Prostate gland (tissue), 2 donors: ENCODE measurements around the gene SYNE1. TPM values are rescaled to one million over a fixed set of nuclear protein-coding genes. Genes with fewer than 3 reads are reported as not detected.
A peak's percentile ranks its signal among the peaks of the same experiment; 100 is the strongest.

Source experiments
- DNase-seq: peaks from one replicate; pipeline ENCODE4 v3.0.0-alpha.2; 2019; ENCODE audit warnings: low spot score
- H3K27ac ChIP-seq, 2 donors: fragments of 200-600 bp; sonication (generic); 2 replicates each; pipeline ENCODE4 v1.5.1; 2017 to 2019
- H3K27me3 ChIP-seq: fragments of 200-600 bp; sonication (generic); replicated peaks from 2 replicates; pipeline ENCODE4 v1.5.1; 2019; ENCODE audit not compliant: insufficient read depth
- H3K36me3 ChIP-seq, 2 donors: fragments of 200-600 bp; sonication (generic); 1 replicate in 1 of 2; 2 replicates in 1 of 2; pipeline versions ENCODE4 v1.5.1 to v1.8.1; 2017 to 2019
- H3K4me1 ChIP-seq: fragments of 200-600 bp; sonication (generic); replicated peaks from 2 replicates; pipeline ENCODE4 v1.5.1; 2019
- H3K4me3 ChIP-seq, 2 donors: fragments of 200-600 bp; sonication (generic); 2 replicates each; pipeline ENCODE4 v1.5.1; 2017 to 2019
- H3K9me3 ChIP-seq: fragments of 200-600 bp; sonication (generic); 2 replicates; pipeline ENCODE4 v1.5.1; 2017
- CTCF ChIP-seq, 4 experiments: fragments of 200-600 bp in 2 of 4; fragments of 450-650 bp in 2 of 4; sonication (generic) in 2 of 4; IDR thresholded peaks; 1 replicate in 3 of 4; 2 replicates in 1 of 4; pipeline ENCODE4 v1.5.1; 2016 to 2019; ENCODE audit warnings: antibody characterized with exemption in 4 of 4, mild to moderate bottlenecking in 2 of 4, moderate library complexity in 2 of 4
- POLR2A ChIP-seq: fragments of 450-650 bp; IDR thresholded peaks from one replicate; pipeline ENCODE4 v1.6.1; 2016; ENCODE audit warnings: antibody characterized with exemption, mild to moderate bottlenecking
- POLR2AphosphoS5 ChIP-seq: sonication (generic); formaldehyde crosslinking; IDR thresholded peaks from one replicate; pipeline ENCODE4 v1.6.1; 2017; ENCODE audit warnings: antibody characterized with exemption
- WGBS: methylation state at CpG from one replicate; pipeline ENCODE4 v1.1.5; 2018; 5-methylcytosine and 5-hydroxymethylcytosine counted together
- intact Hi-C: fragments of 100-400 bp; cut with DNase I; formaldehyde crosslinking; loops from one replicate; pipeline ENCODE4 v1.14.2; 2022
- total RNA-seq, 2 donors: library from RNA; depleted of rRNA; stranded (reverse); fragments of >200 nt; gene quantifications; one replicate each; pipeline ENCODE4 v1.1.0, GENCODE V29; 2016

Gene SYNE1
- total RNA-seq, 2 donors from 2014 or later: 36.5 to 154 TPM

GRCh38 chr6:152588456-152588855 lies 48.7 kb downstream of the SYNE1 start:
- Histone ChIP-seq H3K27me3 (no peaks in the 10 kb centered on the region), H3K9me3 (no peaks in the 10 kb centered on the region), H3K4me3 (no peak overlapping the region), H3K36me3 (no peaks in the 10 kb centered on the region), H3K27ac (no peak overlapping the region), H3K4me1 (no peaks in the 10 kb centered on the region)
- intact Hi-C loops: no loop called here
- no peak for DNase-seq
- WGBS: 68% methylated on average over 1 of the region's 1 CpG
- no peak for TF ChIP-seq POLR2A
- no peak for TF ChIP-seq POLR2AphosphoS5
- TF ChIP-seq CTCF (IDR thresholded peaks at IDR 0.05): no peak

GRCh38 chr6:152587473-152587872 lies 49.7 kb downstream of the SYNE1 start:
- TF ChIP-seq CTCF (IDR thresholded peaks at IDR 0.05): no peak
- TF ChIP-seq POLR2AphosphoS5: no peak
- TF ChIP-seq POLR2A: no peak
- intact Hi-C loops: no loop called here
- Histone ChIP-seq H3K4me3 (no peak overlapping the region), H3K9me3 (no peaks in the 10 kb centered on the region), H3K27ac (no peak overlapping the region), H3K36me3 (no peaks in the 10 kb centered on the region), H3K27me3 (no peaks in the 10 kb centered on the region), H3K4me1 (no peaks in the 10 kb centered on the region)
- 96% methylated on average over 1 of the region's 1 CpG for WGBS
- no peak for DNase-seq

- DNase-seq: no peak
- Histone ChIP-seq H3K27me3 (no peaks in the 10 kb centered on the region), H3K4me3 (no peak overlapping the region), H3K36me3 (no peaks in the 10 kb centered on the region), H3K9me3 (no peaks in the 10 kb centered on the region), H3K4me1 (no peaks in the 10 kb centered on the region), H3K27ac (no peak overlapping the region)
- intact Hi-C loops: no loop called here
- no peak for TF ChIP-seq CTCF (IDR thresholded peaks at IDR 0.05)
- 90% methylated on average over 3 of the region's 3 CpGs for WGBS
Measured at GRCh38 chr6:152585236-152585635, 51.9 kb downstream of the SYNE1 start.

GRCh38 chr6:152583888-152584287 lies 53.3 kb downstream of the SYNE1 start:
- no peak for TF ChIP-seq POLR2A
- TF ChIP-seq POLR2AphosphoS5: no peak
- TF ChIP-seq CTCF (IDR thresholded peaks at IDR 0.05): no peak
- Histone ChIP-seq H3K27me3 (no peaks in the 10 kb centered on the region), H3K27ac (no peak overlapping the region), H3K4me1 (no peaks in the 10 kb centered on the region), H3K36me3 (no peaks in the 10 kb centered on the region), H3K9me3 (no peaks in the 10 kb centered on the region), H3K4me3 (no peak overlapping the region)
- intact Hi-C loops: no loop called here
- no peak for DNase-seq
- WGBS: 70% methylated on average over 3 of the region's 3 CpGs

- intact Hi-C loops: no loop called here
- Histone ChIP-seq H3K27ac (peak overlapping the region; percentile 9 to 36), H3K4me3 (no peak overlapping the region), H3K9me3 (no peaks in the 10 kb centered on the region), H3K27me3 (no peaks in the 10 kb centered on the region), H3K36me3 (no peaks in the 10 kb centered on the region), H3K4me1 (no peaks in the 10 kb centered on the region)
- no peak for DNase-seq
- 72% methylated on average over 1 of the region's 1 CpG for WGBS
- no peak for TF ChIP-seq POLR2AphosphoS5
- no peak for TF ChIP-seq CTCF (IDR thresholded peaks at IDR 0.05)
- no peak for TF ChIP-seq POLR2A
Measured at GRCh38 chr6:152576525-152576924, 60.6 kb downstream of the SYNE1 start.
